NCI-H2227 (cell line): ENCODE data around the gene EID3.
A peak's percentile ranks its signal among the peaks of the same experiment; 100 is the strongest.
"Not testable (repeated sequence)": the region's sequence is repeated elsewhere in the genome, so short reads cannot be mapped to it uniquely, and the experiment has no call there.

Experiments used
- DNase-seq: peaks from one replicate; lab custom pipeline; 2025; ENCODE audit not compliant: unreplicated experiment; lab: John Stamatoyannopoulos, UW

EID3 gene

DNA sequence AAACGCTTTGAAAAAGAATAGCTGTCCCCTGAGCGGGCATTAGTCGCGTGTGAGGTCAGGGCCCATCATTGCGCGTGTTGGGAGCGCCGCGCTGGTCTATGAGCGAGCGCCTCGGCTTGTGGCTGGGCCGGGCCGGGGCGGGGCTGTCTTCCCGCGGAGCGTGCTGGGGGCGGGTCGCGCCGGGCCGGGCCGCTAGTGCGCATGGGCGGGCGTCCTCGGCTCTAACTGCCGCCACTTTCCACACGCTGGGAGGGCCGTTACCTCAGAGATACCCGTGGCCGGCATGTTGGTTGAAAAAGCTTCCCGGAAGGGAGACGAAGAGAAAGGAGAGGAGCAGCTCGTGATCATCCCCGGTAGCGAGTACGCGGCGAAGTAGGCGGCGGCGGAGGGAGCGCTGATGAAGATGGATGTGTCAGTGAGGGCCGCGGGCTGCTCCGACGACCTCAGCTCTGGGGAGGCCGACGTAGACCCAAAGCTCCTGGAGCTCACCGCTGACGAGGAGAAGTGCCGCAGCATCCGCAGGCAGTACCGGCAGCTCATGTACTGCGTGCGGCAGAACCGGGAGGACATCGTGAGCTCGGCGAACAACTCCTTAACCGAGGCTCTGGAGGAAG is at the start of gene EID3:
EID3 (plus strand) TSS at position 202 of the 614 bp plus-strand sequence; CDS start at position 398, 196 bp downstream.
- DNase-seq, result peak; percentile 96

DNA sequence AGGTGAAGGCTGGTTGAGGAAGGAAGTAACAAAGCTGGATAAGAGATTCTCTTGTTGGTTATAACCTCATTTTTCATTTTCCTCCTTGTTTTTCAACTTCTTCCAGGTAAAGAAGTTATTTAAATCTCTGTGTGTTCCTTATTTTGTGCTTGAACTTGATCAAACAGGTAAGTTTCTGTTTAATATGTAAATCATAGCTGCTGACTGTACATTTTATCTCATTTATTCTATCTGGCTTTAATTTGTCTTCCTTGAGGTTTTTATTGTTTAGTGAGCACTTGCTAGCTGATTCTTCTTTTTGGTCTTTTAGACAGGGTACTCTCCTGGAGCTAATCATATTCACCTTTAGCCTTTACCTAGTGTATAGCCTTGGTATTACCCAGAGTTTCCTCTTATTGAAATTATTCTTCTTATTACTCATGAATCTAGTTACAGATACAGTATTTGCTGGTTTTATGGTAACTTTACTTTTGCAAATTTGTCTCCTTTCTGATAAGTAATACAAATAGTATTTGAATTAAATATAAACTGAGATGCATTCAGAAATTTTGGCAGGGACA is 45.5 kb upstream of the EID3 start:
- no peak for DNase-seq

DNA sequence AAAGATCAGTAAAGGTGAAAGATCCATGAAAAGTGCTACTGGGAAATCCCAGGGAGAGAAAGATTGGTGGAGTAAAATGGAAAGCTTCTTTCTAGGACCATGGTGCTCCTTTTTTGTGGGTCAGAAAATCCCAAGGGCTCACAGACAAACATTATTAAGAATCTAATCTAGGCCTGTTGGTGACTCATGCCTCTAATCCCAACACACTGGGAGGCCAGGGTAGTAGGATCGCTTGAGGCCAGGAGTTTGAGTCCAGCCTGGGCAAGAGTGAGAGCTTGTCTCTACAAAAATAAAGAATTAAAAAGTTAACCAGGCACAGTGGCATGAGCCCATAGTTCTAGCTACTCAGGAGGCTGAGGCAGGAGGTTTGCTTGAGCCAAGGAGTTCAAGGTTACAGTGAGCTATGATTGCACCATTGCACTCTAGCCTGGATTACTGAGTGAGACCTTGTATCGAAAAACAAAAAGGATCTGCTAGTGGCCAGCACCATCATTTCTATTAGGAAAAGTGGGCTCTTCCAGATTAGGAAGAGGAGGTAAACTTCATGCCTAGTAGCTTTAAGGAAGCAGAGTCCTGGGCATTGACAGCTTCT is 45.0 kb upstream of the EID3 start:
- DNase-seq, result no peak

DNA sequence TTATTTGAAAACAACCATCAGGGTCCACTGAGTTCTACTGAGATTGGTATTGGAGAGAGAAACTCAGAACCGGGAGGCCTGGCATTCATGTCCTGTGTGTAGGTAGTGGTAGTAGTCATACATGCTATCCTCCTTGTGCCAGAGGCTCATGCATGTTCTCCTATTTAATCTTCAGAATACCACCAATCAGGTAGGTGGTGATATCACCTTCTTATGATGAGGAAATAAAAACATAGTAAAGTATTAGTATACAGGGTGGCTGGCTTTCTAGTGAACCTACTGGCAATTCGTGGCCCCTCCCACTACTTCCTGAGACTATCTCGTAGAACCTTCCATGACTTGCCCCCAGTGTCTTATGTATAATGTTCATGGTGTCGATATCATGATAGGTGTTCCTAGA is 40.5 kb upstream of the EID3 start:
- DNase-seq, result no peak

DNA sequence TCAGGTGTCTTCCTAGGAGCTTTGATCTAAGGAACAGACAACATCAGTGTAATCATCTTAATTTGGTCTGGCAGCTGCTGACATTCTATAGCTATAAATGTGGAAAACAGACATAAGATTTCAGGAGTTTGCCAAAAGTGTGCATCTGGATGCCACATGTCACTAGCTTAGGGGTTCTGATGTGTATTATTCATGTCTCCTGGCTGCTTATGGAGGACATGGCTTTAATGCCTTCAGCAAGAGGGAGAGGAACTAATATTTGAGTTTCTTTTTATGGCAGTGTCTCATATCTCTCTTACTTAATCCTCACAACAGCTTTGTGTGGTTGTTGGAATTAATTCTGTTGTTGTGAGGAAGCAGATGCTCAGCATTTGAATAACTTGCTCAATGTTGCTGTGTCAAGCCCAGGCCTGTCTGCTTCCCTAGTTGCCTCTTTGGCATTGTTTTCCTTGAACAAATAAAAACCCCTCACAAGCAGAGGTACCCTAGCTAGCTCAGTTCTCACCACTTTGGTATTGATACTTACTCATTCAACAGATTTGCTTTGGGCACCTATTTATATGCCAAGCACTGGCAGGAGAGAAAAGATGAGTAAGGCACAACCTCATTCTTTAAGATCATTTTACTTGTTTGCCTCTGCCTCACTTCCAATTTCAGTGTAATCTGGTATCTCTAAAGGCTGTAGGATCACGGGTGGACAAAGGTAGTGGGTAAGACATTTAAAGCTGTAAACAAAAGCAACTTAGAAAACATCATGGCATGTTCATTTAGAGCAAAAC is 39.8 kb upstream of the EID3 start:
- DNase-seq, result no peak

DNA sequence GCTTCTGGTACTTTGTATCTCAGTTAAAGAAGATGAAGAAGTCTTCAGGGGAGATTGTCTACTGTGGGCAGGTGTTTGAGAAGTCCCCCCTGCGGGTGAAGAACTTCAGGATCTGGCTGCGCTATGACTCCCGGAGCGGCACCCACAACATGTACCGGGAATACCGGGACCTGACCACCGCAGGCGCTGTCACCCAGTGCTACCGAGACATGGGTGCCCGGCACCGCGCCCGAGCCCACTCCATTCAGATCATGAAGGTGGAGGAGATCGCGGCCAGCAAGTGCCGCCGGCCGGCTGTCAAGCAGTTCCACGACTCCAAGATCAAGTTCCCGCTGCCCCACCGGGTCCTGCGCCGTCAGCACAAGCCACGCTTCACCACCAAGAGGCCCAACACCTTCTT is 38.1 kb upstream of the EID3 start:
- not testable (repeated sequence) for DNase-seq

DNA sequence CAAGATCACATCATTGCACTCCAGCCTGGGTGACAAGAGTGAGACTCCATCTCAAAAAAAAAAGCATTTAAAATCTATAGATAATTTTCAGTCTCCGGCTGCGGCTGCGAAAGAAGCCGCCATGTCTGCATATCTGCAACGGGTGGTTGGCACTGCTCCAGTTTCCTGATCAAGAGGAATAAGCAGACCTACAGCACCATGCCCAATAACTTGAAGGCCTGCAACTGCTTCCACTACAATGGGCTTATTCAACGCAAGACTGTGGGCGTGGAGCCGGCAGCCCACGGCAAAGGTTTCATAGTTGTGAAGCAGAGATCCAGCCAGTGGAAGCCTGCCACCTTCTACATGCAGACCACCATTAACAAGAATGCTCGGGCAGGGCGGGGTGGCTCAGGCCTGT is 30.6 kb upstream of the EID3 start:
- no peak for DNase-seq

DNA sequence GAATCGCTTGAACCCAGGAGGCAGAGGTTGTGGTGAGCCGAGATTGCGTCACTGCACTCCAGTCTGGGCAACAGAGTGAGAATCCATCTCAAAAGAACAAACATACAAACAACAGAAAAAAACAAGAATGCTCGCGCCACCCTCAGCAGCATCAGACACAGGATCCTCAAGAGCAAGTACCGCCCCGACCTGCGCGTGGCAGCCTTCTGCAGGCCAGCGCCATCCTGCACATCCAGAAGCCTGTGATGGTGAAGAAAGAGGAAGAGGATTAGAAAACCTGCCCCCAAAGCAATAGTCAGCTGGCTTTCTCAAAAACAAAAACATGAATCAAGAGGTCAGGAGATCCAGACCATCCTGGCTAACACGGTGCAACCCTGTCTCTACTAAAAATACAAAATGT is 30.0 kb upstream of the EID3 start:
- DNase-seq, result no peak

DNA sequence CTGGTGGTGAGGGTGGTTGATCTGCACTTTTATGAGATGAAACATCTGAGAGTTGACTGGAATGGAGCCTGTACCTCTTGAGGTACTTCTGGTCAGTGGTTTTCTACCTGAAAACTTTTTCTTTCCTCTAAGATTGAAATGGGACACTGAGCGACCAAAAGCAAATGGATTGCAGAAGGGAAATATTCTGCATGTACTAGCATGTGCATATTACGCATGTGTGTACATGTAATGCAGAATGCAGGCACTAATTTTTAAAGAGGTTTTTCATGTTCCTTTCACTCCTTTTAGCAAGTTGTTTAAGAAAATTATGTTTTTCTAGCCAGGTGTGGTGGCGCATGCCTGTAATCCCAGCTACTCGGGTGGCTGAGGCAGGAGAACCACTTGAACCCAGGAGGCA is 28.7 kb upstream of the EID3 start:
- DNase-seq, result no peak

DNA sequence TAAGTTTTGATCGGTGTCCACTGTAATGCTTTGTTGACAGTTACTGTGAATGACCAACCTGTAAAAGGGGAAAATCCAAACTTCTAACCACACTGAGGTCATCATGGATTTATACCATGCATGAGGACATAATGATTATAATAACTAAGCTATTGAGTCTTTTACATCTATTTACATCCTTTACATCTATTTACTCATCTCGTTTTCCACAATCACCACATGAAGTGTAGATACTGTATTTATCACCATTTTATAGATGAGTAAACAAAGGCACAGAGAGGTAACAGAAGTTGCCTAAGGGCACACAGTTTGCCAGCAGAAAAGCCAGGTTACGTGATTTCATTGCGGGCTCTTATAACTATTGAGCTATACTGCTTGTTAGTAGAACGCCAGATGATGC is 27.9 kb upstream of the EID3 start:
- DNase-seq, result no peak

DNA sequence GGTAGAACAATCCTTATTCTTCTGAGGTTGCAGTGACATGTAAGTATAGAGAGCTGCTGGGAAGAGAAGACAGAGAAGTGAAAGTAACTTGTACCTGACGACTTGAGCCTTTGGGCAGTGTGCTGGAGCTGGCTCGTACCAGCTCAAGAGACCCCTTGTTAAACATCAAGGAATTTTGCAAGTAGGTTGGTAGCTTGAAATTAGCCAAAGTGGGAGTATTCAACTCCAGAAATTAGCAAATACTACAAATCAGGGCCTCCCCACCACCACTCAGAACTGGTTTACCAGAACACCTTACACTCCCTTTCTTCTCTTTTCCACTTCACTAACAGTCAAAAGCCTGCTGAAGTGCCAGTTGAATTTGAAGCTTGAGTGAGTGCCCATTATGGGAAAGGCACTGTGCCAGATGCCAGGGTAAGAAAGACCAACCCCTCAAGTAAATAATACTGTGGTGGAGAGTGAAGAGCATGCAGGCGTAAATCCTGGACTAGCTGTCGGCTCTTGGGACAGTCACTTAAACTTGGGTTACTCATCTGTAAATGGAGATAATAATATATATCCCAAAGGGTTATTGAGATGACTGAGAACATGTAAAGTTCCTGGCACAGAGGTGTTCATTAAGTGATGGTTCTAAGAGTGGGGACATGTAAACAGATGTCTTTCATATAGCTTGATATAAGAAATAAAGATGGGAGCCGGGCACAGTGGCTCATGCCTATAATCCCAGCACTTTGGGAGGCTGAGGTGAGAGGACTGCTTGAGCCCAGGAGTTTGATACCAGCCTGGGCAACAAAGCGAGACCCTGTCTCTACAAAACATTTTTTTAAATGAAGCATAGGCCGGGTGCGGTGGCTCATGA is 27.0 kb upstream of the EID3 start:
- no peak for DNase-seq

DNA sequence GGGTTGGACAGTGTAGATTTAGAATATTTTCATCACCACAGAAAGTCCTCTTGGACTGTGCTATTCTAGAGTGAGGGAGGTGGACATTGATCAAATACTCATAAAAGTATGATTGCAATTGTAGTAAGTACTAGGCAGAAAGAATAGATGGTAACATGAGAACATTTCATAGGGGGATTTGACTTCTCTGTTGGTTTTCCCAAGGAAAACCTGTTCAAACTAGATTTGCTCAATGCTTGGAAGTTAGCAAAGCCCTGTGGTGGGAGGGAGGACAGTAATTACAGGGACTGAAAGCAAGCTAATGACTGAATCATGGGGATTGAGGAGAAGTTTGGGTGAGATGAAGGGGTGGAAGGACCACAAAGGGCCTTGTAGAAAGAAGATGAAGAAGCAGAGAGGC is 24.4 kb upstream of the EID3 start:
- no peak for DNase-seq

DNA sequence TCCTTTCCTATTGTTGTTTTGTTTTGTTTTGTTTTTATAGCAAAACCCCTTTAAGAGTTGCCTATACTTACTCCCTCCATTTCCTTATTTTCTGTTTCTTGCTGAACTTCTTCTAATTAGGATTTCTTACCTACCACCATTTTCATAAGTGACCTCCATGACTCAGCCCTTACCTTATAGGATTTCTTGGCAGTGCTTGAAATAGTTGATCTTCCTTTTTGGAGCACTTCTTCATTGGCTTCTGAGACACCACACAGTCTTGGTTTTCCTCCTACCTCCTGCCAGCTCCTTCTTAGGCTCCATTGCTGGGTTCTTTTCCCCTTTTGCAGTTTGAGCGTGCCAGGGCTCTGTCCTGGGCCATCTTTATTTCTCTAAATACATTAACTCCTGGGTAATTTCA is 23.4 kb upstream of the EID3 start:
- no peak for DNase-seq

DNA sequence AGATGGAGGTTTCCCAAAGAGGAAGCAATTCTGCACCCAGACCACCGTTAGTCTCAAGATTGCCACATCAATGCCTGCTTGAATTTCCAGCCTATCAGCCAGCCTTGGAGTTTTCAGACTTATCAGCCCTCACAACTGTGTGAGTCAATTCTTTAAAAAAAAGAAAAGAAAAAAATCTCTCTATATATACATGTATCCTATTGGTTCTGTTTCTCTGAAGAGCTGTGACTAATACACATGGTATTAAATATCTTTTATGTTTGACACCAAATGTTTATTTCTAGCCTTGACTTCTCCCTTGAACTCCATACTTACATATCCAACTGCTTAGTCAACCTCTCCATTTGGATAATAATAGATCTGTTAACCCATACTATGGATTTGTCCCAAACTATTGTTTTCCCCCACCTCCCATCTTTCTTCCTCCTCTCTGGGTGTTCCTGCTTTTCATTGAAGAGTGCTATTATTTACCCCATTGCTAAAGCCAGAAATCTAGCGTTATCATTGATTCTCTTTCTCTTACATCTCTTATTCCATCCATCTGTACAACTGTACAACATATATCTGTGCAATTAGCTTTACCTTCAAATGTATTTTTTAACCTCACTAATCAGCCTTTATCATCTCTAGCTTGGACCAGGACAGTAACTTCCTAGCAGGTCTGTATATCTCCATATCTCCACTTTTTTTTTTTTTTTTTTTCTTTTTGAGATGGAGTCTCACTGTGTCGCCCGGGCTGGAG is 22.7 kb upstream of the EID3 start:
- DNase-seq, result no peak

DNA sequence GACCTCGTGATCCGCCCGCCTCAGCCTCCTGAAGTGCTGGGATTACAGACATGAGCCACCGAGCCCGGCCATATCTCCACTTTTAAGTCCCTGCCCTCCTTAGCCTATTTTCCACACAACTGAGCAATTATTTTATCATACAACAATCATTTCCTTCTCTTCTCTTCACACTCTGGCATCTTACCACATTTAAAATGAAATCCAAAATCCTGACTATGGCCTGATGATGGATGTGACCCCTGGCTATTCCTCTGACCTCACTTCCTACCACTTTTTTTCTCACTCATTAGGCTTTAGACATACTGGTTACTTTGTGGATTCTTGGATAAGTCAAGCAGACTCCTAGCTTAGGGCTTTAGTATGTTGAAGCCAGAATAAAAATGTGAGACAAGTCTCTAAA is 21.9 kb upstream of the EID3 start:
- no peak for DNase-seq

DNA sequence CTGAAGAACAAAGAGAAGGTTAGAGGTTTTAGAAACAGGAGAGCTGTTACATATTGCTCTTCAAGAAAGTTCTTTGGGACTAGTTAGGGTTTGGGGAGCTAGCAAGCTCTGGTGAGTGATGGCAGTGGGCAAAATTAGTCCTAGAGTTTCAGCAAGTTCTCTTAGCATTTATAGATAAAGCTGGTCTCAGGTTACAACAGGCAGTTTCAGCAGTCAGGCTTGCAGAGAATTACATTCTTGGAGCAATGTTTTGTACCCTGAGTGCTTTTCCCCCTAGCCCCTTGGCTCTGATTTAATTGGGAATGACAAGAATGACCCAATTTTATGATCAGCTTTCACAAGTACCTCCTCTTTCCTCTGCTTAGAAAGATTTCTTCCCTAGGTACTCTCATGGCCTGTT is 21.4 kb upstream of the EID3 start:
- no peak for DNase-seq

DNA sequence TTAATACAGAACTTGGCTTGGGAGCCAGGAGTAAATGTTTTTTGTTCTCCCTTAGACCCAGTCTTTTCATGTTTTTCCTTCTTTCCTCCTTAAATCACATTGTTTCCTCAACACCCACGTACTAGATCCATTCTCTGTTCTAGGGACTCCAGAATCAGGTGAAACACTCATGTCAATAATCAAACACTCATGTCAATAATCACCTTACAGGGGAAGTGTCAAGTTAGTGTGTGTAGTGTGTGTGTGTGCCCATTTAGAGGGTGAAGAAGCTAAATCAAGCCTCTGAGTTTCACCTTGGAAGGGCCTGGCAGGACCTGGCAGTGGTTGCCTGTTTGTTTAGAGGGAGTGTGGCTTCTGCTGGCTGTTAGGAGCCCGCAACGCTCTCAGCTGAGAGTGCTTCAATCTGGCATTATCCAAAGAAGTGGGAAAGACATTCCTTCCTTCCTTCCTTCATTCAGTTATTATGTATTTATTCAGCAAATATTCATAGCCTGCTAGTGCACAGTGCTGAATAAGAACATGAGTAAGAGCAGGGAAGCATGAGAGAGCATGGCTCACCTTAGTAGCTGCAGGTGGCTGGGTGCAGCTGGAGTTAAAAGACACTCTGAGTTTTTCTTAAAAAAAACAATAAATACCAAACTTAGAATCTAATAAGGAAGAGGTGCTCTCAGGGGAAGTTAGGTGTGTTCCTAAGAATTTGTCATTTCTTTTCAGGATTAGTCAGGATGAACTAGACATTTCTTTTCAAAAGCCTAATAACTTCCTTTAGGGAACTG is 17.6 kb upstream of the EID3 start:
- peak; percentile 16 for DNase-seq

DNA sequence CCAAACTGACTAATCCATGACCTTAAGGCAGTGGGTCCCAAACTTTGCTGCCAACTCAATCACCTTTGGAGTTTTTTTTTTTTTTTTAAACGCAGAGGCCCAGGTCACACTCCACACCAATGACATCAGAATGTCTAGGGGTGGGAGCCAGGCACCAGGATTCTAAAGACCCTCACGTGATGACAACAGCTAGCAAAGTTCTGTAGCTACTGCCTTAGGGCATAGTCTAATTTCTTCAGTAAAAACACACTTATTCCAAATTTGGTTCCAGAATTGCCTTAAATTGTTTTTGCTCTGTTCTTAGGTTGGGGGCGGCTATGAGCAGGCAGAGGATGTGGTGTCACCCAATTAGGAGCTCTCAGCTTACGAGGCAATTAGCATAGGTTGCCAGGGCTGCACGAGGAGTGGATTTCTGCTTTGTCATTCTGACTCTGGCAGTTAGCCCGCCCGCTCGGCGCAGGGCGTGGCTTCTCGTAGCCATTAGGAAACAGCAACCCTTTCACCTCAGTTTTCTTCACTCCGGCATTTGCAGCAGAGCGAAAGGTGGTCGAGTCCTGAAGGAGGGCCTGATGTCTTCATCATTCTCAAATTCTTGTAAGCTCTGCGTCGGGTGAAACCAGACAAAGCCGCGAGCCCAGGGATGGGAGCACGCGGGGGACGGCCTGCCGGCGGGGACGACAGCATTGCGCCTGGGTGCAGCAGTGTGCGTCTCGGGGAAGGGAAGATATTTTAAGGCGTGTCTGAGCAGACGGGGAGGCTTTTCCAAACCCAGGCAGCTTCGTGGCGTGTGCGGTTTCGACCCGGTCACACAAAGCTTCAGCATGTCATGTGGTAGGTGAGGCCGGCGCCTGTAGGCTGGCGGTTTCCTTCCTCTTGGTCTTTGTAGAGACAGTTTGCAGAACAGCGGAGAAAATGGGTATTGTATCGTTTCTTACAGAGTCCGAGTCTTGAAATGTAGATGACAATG is 16.7 kb upstream of the EID3 start:
- peak; percentile 96 for DNase-seq
